Activated CD8-positive, alpha-beta T cell treated with anti-CD3 and anti-CD28 coated beads for 36 hours (primary cell): Measurements from ENCODE around the gene RAB21. TPM values are rescaled to one million over a fixed set of nuclear protein-coding genes. Genes with fewer than 3 reads are reported as not detected.

ENCODE experiments used
- ATAC-seq: fragments of 200-7000 bp; cut with Tn5 transposase; one replicate; pipeline ENCODE4 v1.10.0; 2021; ENCODE audit warnings: mild to moderate bottlenecking, moderate library complexity
- CTCF ChIA-PET: fragments of 350-600 bp; sonication (Branson Sonifier 250); formaldehyde crosslinking; loops from one replicate; lab custom pipeline; 2021; ENCODE audit warnings: antibody characterized with exemption; lab: Charles Lee
- POLR2A ChIA-PET: fragments of 350-600 bp; sonication (Branson Sonifier 250); formaldehyde crosslinking; loops from one replicate; lab custom pipeline; 2021; ENCODE audit warnings: antibody characterized with exemption; lab: Charles Lee
- DNase-seq: peaks from one replicate; pipeline ENCODE4 v3.0.0-alpha.2; 2020
- H3K27ac Mint-ChIP-seq: one replicate; pipeline ENCODE4 v1.8.0; 2021; ENCODE audit warnings: mild to moderate bottlenecking, mixed read lengths
- H3K27me3 Mint-ChIP-seq: one replicate; pipeline ENCODE4 v1.8.0; 2021; ENCODE audit warnings: mixed read lengths
- H3K36me3 Mint-ChIP-seq: one replicate; pipeline ENCODE4 v1.8.0; 2021; ENCODE audit warnings: low read depth, mixed read lengths
- H3K4me1 Mint-ChIP-seq: one replicate; pipeline ENCODE4 v1.8.0; 2021; ENCODE audit warnings: low read depth, mixed read lengths
- H3K4me3 Mint-ChIP-seq: one replicate; pipeline ENCODE4 v1.8.0; 2021; ENCODE audit warnings: mild to moderate bottlenecking, moderate library complexity, mixed read lengths
- H3K9me3 Mint-ChIP-seq: one replicate; pipeline ENCODE4 v1.8.0; 2021; ENCODE audit warnings: mixed read lengths
- intact Hi-C: fragments of 100-400 bp; cut with micrococcal nuclease; formaldehyde crosslinking; loops from one replicate; pipeline ENCODE4 v1.10.0; 2022
- total RNA-seq, 2 experiments: library from RNA; stranded (reverse); gene quantifications; one replicate each; pipeline ENCODE4 v1.2.3, GENCODE V29; 2021
- TF ChIP-seq, protein P1 (sequence below): fragments of 200-600 bp; IDR thresholded peaks from one replicate; pipeline ENCODE4 v1.8.0; 2022; ENCODE audit warnings: antibody characterized with exemption, mild to moderate bottlenecking

RAB21 gene
- total RNA-seq, 2 experiments from 2014 or later, result 78.1 to 88.6 TPM

- Mint-ChIP-seq H3K4me3 (no peak overlapping the region), H3K27ac (no peak overlapping the region), H3K27me3 (no peaks in the 10 kb centered on the region), H3K4me1 (no peaks in the 10 kb centered on the region), H3K9me3 (no peaks in the 10 kb centered on the region), H3K36me3 (no peaks in the 10 kb centered on the region)
- TF ChIP-seq, protein P1, sequence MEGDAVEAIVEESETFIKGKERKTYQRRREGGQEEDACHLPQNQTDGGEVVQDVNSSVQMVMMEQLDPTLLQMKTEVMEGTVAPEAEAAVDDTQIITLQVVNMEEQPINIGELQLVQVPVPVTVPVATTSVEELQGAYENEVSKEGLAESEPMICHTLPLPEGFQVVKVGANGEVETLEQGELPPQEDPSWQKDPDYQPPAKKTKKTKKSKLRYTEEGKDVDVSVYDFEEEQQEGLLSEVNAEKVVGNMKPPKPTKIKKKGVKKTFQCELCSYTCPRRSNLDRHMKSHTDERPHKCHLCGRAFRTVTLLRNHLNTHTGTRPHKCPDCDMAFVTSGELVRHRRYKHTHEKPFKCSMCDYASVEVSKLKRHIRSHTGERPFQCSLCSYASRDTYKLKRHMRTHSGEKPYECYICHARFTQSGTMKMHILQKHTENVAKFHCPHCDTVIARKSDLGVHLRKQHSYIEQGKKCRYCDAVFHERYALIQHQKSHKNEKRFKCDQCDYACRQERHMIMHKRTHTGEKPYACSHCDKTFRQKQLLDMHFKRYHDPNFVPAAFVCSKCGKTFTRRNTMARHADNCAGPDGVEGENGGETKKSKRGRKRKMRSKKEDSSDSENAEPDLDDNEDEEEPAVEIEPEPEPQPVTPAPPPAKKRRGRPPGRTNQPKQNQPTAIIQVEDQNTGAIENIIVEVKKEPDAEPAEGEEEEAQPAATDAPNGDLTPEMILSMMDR, result no peak
- intact Hi-C loops, result no loop called here
- CTCF ChIA-PET, result interaction anchor here (0.9 to 1.2 kb wide), 2 partner anchors 35 to 57 kb away, joined by 3 read pairs; no protein-coding TSS in a partner anchor
- no peak for DNase-seq
- POLR2A ChIA-PET, result interaction anchor here (0.6 kb wide), 1 partner anchor 76 kb away, joined by 3 read pairs; no protein-coding TSS in a partner anchor
- no peak for ATAC-seq
Observed at GRCh38 chr12:71742998-71743397, 11.7 kb upstream of the RAB21 start.

DNA sequence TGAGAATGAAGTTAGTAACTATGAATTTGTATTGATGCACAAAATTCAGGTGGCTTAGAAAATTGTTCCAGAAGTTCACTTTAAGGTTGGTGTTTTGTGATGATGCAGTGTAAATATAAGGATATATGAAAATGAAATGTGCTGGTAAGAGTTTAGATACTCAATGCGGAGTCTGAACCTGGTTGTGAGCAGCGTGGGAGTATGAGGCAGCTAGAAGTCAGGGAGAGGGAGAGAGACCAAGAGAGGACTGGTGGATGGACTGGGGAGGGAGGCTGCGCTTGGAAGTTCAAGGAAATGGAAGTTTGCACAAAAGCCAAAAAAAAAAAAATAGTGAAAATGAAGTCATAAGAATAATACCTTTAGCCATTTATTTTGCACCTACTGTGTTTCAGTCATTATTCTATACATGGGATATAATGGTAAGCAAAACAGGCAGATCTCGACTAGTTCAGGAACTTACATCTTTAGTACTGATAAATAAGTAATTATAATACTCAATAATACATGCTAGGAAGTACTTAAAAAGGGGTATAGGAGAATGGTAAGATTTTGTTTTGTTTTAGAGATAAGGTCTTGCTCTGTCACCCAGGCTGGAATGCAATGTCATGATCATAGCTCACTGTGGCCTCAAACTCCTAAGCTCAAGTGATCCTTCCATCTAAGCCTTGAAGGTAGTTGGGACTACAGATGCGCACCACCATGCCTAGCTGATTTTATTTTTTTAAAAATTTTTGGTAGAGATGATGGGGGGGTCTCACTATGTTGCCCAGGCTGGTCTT, 10.0 kb upstream of the RAB21 start:
- H3K27ac Mint-ChIP-seq, result no peak overlapping the region
- peaks cover 4% of the 10 kb centered on the region for H3K27me3 Mint-ChIP-seq
- H3K9me3 Mint-ChIP-seq, result no peaks in the 10 kb centered on the region
- no peak for ATAC-seq
- POLR2A ChIA-PET, result interaction anchor here (0.5 to 1.0 kb wide), 3 partner anchors 9 to 119 kb away, joined by 3 read pairs; no protein-coding TSS in a partner anchor
- no peaks in the 10 kb centered on the region for H3K36me3 Mint-ChIP-seq
- TF ChIP-seq, protein P1, result no peak
- H3K4me3 Mint-ChIP-seq, result no peak overlapping the region
- intact Hi-C loops, result loop anchor here (5.0 kb wide), 1 partner anchor 107 kb away; no protein-coding TSS in a partner anchor
- DNase-seq, result no peak
- no peaks in the 10 kb centered on the region for H3K4me1 Mint-ChIP-seq
- CTCF ChIA-PET, result interaction anchor here (0.6 to 8.6 kb wide), 5 partner anchors 85 to 329 kb away, joined by 3 to 93 read pairs (median 4); no protein-coding TSS in a partner anchor

DNA sequence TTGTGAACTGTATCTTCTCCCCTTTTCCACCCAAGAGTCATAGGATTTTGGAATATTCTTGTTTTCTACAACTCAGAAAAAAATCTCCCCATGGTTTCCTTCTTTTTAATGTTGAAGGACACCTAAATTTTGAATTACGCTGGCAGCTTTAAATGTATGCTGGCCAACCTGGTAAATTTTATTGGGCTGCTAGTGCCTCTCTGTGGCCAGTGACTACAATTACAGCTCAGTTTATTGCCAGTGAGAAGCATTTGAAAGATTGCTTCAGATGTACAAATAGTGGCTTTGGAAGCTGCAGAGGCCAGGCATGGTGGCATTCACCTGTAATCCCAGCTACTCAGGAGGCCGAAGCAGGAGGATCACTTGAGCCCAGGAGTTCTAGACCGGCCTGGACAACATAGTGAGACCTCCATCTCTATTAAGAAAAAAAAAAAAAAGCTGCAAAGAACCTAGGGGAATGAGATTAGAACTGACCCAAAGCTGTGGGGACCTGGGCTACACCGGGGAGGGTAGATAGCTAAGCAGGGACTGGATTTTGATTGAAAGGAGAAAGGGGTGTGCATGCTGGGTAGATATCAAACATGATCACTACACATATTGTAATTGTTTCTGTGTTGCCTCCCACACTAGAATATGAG, 7.6 kb upstream of the RAB21 start:
- intact Hi-C loops, result loop anchor here (1.0 to 5.0 kb wide), 2 partner anchors 110 to 332 kb away; no protein-coding TSS in a partner anchor
- TF ChIP-seq, protein P1, result peak; percentile 83
- Mint-ChIP-seq H3K27ac (no peak overlapping the region), H3K4me3 (no peak overlapping the region), H3K4me1 (no peaks in the 10 kb centered on the region), H3K27me3 (peaks cover 9% of the 10 kb centered on the region), H3K36me3 (no peaks in the 10 kb centered on the region), H3K9me3 (no peaks in the 10 kb centered on the region)
- ChIA-PET POLR2A (interaction anchor here (0.9 to 1.3 kb wide), 3 partner anchors 9 to 332 kb away, joined by 3 to 4 read pairs (median 3); partner anchors contain the start of gene ZFC3H1), CTCF (interaction anchor here (0.6 to 8.6 kb wide), 48 partner anchors 9 to 1847 kb away, joined by 3 to 93 read pairs (median 5); partner anchors contain the start of genes THAP2, TMEM19 and ZFC3H1)
- ATAC-seq (peak; percentile 91), DNase-seq (peak; percentile 39)

GRCh38 chr12:71748081-71748850, 6.4 kb upstream of the RAB21 start:
- TF ChIP-seq, protein P1, result no peak
- intact Hi-C loops, result loop anchor here (5.0 kb wide), 1 partner anchor 111 kb away; no protein-coding TSS in a partner anchor

More at GRCh38 chr12:71748081-71748850, 6.4 kb upstream of the RAB21 start:
- ATAC-seq (no peak), DNase-seq (no peak)
- POLR2A ChIA-PET, result interaction anchor here (0.9 to 1.0 kb wide), 2 partner anchors 10 to 333 kb away, joined by 3 read pairs; no protein-coding TSS in a partner anchor
- no peaks in the 10 kb centered on the region for H3K9me3 Mint-ChIP-seq
- peaks cover 9% of the 10 kb centered on the region for H3K27me3 Mint-ChIP-seq
- no peaks in the 10 kb centered on the region for H3K4me1 Mint-ChIP-seq
- H3K4me3 Mint-ChIP-seq, result no peak overlapping the region
- CTCF ChIA-PET, result interaction anchor here (1.0 to 8.6 kb wide), 24 partner anchors 8 to 1848 kb away, joined by 3 to 93 read pairs (median 7); partner anchors contain the start of genes THAP2, TMEM19 and ZFC3H1
- no peaks in the 10 kb centered on the region for H3K36me3 Mint-ChIP-seq
- H3K27ac Mint-ChIP-seq, result no peak overlapping the region
